Measurements from ENCODE around the gene RBM47.
"Not testable (repeated sequence)": the region's sequence is repeated elsewhere in the genome, so short reads cannot be mapped to it uniquely, and the experiment has no call there.

DNA sequence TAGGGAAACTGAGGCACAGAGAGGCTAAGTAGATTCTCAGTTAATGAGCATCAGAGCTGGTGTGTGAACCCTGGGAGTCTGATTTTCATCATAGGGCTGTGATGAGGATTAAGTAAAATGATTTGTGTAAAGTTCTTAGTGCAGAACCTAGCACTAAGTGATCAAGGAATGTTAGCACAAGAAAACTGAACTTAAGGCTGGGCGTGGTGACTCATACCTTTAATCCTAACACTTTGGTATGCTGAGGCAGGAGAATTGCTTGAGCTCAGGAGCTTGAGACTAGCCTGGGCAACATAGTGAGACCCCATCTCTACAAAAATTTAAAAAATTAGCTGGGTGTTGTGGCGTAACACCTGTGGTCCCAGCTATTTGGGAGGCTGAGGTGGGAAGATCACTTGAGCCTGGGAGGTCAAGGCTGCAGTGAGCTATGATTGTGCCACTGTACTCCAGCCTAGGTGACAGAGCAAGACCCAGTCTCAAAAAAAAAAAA, 183.4 kb downstream of the RBM47 start:
- TF ChIP-seq, protein P1, sequence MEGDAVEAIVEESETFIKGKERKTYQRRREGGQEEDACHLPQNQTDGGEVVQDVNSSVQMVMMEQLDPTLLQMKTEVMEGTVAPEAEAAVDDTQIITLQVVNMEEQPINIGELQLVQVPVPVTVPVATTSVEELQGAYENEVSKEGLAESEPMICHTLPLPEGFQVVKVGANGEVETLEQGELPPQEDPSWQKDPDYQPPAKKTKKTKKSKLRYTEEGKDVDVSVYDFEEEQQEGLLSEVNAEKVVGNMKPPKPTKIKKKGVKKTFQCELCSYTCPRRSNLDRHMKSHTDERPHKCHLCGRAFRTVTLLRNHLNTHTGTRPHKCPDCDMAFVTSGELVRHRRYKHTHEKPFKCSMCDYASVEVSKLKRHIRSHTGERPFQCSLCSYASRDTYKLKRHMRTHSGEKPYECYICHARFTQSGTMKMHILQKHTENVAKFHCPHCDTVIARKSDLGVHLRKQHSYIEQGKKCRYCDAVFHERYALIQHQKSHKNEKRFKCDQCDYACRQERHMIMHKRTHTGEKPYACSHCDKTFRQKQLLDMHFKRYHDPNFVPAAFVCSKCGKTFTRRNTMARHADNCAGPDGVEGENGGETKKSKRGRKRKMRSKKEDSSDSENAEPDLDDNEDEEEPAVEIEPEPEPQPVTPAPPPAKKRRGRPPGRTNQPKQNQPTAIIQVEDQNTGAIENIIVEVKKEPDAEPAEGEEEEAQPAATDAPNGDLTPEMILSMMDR (IDR thresholded peaks at IDR 0.05): not testable (repeated sequence)
- TF ChIP-seq POLR2A (IDR thresholded peaks at IDR 0.05): not testable (repeated sequence)

Data from vagina (tissue), 2 donors.